Glutamatergic neuron (in vitro differentiated cells): ENCODE data around the gene MAML1. TPM values are rescaled to one million over a fixed set of nuclear protein-coding genes. Genes with fewer than 3 reads are reported as not detected.

Experiments
- DNase-seq: peaks from one replicate; pipeline ENCODE4 v3.0.0; 2022
- H3K27ac Mint-ChIP-seq: one replicate; pipeline ENCODE4 v1.8.0; 2020; ENCODE audit warnings: mild to moderate bottlenecking, mixed read lengths, inconsistent platforms; ENCODE audit not compliant: unreplicated experiment
- H3K27me3 Mint-ChIP-seq: one replicate; pipeline ENCODE4 v1.8.0; 2020; ENCODE audit warnings: mild to moderate bottlenecking, moderate library complexity, mixed read lengths, inconsistent platforms; ENCODE audit not compliant: unreplicated experiment
- H3K36me3 Mint-ChIP-seq: one replicate; pipeline ENCODE4 v1.8.0; 2020; ENCODE audit warnings: mild to moderate bottlenecking, mixed read lengths, inconsistent platforms; ENCODE audit not compliant: unreplicated experiment
- H3K4me1 Mint-ChIP-seq: one replicate; pipeline ENCODE4 v1.8.0; 2020; ENCODE audit warnings: mild to moderate bottlenecking, low read depth, mixed read lengths, inconsistent platforms; ENCODE audit not compliant: unreplicated experiment
- H3K4me3 Mint-ChIP-seq: one replicate; pipeline ENCODE4 v1.8.0; 2020; ENCODE audit warnings: mild to moderate bottlenecking, mixed read lengths, inconsistent platforms; ENCODE audit not compliant: unreplicated experiment
- H3K9me3 Mint-ChIP-seq: one replicate; pipeline ENCODE4 v1.8.0; 2020; ENCODE audit warnings: mild to moderate bottlenecking, moderate library complexity, mixed read lengths, inconsistent platforms; ENCODE audit not compliant: unreplicated experiment
- total RNA-seq: library from RNA; stranded (reverse); fragmentation: NEBNext Ultra II Directional; extraction: Animal tissue kit (Norgen Biotek cat#: 25700); gene quantifications from one replicate; pipeline ENCODE4 v1.2.1, GENCODE V29; 2021; ENCODE audit not compliant: unreplicated experiment
- TF ChIP-seq, protein P1 (sequence below): fragments of 200-600 bp; sonication (generic); IDR thresholded peaks from one replicate; pipeline ENCODE4 v1.5.0; 2021; ENCODE audit not compliant: partially characterized antibody, unreplicated experiment

The MAML1 gene
- total RNA-seq, 1 donor from 2014 or later, result 30.0 TPM

DNA sequence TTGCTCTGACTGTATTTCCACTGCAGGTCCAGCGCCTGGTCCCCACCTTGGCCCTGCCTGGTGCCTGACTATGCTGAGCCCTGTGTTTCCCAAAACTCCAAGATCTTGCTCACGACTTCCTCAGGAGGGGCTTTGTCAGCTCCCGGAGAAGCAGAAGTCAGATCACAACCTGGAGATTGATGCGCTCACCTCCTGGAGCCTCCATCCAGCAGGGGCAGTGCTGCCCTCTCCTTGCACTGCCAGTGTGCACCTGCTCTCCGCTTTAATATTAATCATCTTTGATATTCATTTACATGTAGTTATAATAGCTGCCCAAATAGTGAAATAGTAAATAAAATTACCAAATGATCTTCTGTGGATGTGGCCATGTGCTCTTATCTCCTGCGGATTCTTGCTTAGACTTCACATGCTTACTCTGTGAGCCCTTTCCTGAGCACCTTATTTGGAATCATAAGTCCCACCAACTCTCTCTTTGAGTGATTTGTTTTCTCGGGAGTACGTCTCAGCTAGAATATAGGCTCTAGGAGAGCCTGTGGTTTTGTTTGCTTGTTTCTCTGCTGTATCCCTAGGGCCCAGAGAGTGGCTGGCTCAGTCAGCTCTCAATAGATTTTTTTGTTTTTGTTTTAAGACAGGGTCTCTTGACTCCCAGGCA lies 17.4 kb downstream of the MAML1 start:
- no peak overlapping the region for H3K4me3 Mint-ChIP-seq
- H3K27me3 Mint-ChIP-seq, result peaks cover 5% of the 10 kb centered on the region
- no peaks in the 10 kb centered on the region for H3K36me3 Mint-ChIP-seq
- peaks cover 17% of the 10 kb centered on the region for H3K4me1 Mint-ChIP-seq
- H3K9me3 Mint-ChIP-seq, result no peaks in the 10 kb centered on the region
- DNase-seq, result no peak
- TF ChIP-seq, protein P1, sequence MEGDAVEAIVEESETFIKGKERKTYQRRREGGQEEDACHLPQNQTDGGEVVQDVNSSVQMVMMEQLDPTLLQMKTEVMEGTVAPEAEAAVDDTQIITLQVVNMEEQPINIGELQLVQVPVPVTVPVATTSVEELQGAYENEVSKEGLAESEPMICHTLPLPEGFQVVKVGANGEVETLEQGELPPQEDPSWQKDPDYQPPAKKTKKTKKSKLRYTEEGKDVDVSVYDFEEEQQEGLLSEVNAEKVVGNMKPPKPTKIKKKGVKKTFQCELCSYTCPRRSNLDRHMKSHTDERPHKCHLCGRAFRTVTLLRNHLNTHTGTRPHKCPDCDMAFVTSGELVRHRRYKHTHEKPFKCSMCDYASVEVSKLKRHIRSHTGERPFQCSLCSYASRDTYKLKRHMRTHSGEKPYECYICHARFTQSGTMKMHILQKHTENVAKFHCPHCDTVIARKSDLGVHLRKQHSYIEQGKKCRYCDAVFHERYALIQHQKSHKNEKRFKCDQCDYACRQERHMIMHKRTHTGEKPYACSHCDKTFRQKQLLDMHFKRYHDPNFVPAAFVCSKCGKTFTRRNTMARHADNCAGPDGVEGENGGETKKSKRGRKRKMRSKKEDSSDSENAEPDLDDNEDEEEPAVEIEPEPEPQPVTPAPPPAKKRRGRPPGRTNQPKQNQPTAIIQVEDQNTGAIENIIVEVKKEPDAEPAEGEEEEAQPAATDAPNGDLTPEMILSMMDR, result no peak
- H3K27ac Mint-ChIP-seq, result peak overlapping the region; percentile 59

DNA sequence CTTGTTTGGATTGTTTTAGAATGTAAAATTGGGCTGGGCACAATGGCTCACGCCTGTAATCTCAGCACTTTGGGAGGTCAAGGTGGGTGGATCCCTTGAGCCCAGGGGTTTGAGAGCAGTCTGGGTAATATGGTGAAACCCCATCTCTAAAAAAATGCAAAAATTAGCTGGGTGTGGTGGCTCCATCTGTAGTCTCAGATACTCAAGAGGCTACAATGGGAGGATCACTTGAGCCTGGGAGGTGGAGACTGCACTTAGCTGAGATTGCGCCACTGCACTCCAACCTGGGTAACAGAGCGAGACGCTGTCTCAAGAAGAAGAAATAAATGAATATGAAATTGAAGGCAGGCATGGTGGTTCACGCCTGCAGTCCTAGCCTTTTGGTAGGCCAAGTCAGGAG lies 21.3 kb downstream of the MAML1 start:
- Mint-ChIP-seq H3K4me3 (no peak overlapping the region), H3K4me1 (peaks cover 23% of the 10 kb centered on the region), H3K36me3 (no peaks in the 10 kb centered on the region), H3K27me3 (peaks cover 2% of the 10 kb centered on the region), H3K9me3 (no peaks in the 10 kb centered on the region), H3K27ac (no peak overlapping the region)
- no peak for DNase-seq
- TF ChIP-seq, protein P1, result no peak

DNA sequence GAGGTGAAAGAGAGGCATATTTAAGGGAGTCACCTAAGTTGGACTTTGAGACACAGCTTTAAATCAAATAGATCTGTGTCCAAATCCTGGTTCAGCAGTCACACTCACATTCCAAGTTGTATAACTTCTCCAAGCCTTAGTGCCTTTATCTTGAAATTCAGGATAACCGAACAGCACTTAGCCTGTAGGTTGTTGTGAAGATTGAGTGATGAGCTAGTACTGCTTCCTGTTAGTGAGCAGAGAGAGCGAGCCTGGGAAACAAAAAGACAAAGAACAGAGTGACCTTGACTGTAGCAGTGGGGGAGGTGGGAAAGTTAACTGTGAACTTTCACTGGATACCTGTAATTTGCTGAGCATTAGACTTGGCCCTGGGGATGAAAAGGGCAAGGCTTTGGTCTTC lies 22.4 kb downstream of the MAML1 start:
- Mint-ChIP-seq H3K27ac (no peak overlapping the region), H3K9me3 (no peaks in the 10 kb centered on the region), H3K4me1 (peaks cover 28% of the 10 kb centered on the region), H3K27me3 (peaks cover 3% of the 10 kb centered on the region), H3K4me3 (no peak overlapping the region), H3K36me3 (no peaks in the 10 kb centered on the region)
- TF ChIP-seq, protein P1, result no peak
- DNase-seq, result no peak

DNA sequence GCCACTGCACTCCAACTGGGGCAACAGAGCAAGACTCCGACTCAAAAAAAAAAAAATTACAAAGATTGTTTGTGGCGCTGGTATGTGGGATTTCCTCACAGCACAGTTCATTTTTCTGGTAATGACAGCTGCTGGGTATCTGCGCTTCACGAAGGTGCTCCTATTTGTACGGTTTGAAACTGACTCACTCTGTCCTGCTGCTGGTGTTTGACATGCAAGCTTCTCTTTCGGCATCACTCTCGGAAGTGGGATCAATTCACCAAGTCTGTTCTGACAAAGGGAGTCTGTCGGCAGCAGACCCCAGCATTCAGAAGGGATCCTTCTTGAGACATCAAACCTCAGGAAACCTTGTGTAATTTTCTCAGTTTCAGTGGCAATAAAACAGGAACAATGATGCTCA lies 26.3 kb downstream of the MAML1 start:
- H3K4me3 Mint-ChIP-seq, result no peak overlapping the region
- DNase-seq, result no peak
- no peak overlapping the region for H3K27ac Mint-ChIP-seq
- no peaks in the 10 kb centered on the region for H3K9me3 Mint-ChIP-seq
- no peaks in the 10 kb centered on the region for H3K36me3 Mint-ChIP-seq
- TF ChIP-seq, protein P1, result no peak
- peaks cover 46% of the 10 kb centered on the region for H3K4me1 Mint-ChIP-seq
- H3K27me3 Mint-ChIP-seq, result peaks cover 3% of the 10 kb centered on the region

DNA sequence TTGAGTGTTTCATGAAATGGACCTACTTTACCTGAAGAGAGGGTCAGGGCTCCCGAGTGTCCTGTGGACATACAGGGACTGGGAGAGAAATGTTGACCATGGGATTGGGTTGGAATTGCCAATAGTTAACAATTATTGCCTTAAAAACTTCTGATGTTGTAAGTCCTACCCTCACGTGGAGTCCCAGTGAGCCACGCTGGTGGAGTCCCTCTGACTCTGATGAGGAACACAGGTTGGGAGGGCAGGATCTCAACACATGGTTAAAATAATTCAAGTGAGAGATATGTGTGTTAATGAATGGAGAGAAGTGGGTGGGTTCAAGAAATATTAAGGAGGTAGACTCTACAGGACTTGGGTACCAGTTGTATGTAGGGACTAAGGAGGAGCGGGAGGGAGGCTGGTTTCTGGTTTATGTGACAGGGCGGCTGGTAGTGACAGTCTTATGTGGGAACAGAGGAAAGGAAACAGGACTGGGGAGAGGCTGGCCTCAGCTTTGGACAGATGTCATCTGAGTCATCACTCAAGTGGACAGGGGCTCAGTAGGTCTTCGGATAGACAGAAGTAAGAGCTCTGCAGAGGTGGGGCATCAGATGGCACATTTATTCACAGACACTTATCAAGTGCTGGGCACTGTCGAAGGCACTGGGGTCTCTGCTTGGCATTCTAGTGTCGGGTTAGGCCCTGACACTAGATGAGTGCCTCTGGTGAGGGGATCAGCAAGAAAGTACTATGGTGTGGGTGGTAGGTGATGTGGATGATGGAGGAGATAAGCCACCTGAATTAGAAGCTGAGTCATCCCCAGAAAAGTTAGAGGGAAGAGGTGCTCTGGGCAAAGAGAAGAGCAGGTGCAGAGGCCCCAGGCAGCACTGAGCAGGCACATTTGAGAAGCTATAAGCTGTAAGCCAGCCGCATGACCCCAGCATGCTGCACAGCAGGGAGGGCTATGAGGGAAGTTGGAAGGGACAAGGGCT lies 27.2 kb downstream of the MAML1 start:
- DNase-seq, result no peak
- Mint-ChIP-seq H3K4me3 (peak overlapping the region; percentile 8), H3K27me3 (peaks cover 3% of the 10 kb centered on the region), H3K9me3 (no peaks in the 10 kb centered on the region), H3K4me1 (peaks cover 40% of the 10 kb centered on the region), H3K36me3 (no peaks in the 10 kb centered on the region), H3K27ac (peak overlapping the region; percentile 15)
- TF ChIP-seq, protein P1, result no peak
